GM04503 (cell line): ENCODE results near the gene ATP2A2.
"Not testable (repeated sequence)": the region's sequence is repeated elsewhere in the genome, so short reads cannot be mapped to it uniquely, and the experiment has no call there.

ENCODE experiments used
- DNase-seq: peaks from one replicate; pipeline ENCODE4 v3.0.0-alpha.2; 2012; ENCODE audit warnings: low read depth

The ATP2A2 gene

DNA sequence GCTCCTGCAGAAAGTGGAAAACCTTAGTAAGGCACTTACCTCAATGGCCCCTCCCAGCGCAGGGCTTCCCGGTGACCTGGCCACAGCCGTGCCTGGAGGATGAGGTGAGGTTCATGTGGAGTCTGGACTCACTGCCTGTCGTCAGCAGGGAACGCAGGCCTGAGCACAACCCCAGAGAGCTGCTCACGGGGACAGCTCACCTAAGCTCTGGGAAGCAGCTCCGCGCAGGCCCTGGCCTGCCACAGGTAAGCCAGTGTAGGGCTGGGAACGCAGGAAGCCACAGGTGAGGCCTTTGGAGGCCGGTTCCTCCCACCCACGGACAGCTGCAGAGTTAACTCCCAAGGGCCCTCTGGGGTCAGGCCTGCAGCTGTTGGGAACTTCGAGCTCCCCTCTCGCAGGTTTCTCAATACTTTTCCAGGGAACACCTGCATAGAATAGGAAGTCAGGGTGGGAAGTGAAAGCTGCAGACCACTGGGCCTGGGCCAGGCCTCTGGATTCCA lies 89.7 kb downstream of the ATP2A2 start:
- DNase-seq = no peak

DNA sequence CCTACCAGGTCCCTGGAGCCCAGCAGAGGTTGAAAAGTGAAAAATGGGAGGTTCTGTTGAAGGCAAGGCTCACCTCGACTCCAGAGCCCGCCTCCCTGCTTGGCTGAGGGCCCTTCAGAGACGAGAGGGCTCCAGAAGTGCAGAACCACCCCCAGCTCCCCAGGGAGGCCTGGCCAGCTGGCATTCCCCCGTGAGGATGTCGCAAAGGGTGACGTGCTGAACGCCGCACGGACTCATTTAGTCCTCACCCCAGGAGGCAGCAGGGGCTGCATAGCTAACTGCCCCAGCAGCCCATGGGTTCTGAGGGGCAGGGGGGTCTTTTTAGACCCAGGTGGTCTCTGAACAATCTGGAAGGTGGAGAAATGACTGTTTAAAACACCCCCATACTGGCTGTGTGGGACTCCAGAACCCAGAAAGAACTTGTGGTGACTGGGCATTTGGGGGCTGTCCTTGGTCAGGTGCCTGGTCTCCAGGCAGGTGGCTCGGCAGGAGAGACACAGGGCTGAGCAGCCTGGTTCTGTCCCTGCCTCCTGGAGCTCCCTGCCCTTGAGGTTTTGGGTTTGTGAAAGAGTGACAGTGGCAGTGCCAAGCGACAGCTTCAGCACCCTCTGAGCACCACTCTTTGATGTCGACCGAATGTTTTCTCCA lies 90.5 kb downstream of the ATP2A2 start:
- DNase-seq = no peak

DNA sequence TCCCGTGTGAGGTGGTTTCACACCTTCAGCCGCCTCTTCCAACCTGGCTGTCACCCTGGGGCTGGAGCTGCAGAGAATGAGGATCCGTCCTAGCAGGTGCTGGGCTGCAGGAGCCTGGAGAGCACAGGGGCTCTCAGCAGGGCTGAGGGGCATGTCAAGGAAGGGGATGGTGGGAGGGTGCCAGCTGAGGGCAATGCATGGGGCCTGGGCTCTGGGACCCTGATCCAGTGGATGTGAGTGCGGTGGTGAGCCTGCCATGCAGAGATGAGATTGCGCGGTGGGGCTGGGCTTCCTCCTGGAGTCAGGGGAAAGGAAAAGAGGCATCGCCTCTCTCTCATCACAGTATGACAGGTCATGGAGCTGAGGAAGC lies 91.0 kb downstream of the ATP2A2 start:
- DNase-seq = no peak

DNA sequence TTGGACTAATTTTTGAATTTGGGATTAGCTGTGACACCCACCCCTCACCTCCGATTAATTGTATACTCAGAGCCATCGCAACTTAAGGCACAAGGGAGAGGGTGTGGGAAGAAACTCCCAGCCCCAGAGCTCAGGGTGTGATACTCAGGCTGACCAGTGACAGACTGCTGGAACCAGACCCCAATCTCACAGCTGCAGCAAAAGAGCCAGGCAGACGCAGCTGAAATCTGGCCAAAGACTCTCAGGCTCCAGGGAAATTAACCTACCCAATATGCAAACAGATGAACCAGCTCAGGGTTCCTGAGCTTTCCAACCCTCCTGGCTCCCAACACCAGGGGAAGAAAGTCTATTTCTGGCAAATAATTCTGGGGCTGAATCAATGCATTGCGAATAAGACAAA lies 92.0 kb downstream of the ATP2A2 start:
- DNase-seq = no peak

DNA sequence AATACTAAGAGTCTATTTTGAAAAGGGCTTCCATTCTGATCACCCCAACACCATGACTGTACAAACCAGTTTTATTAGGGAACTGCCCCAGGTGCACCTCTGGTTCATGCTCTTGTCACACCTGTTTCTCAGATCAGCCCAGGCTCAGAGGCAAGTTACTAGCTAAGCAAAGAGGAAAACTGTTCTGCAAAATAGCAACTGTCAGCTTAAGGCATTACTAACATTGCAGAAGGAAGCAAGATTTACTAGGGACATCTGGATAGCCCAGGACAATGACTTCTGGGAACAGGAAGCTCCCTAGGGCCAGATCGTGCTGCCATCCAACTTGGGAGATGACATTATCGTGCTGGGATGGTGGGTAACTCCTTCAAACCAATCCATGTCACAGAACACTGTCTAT lies 92.4 kb downstream of the ATP2A2 start:
- DNase-seq = no peak

DNA sequence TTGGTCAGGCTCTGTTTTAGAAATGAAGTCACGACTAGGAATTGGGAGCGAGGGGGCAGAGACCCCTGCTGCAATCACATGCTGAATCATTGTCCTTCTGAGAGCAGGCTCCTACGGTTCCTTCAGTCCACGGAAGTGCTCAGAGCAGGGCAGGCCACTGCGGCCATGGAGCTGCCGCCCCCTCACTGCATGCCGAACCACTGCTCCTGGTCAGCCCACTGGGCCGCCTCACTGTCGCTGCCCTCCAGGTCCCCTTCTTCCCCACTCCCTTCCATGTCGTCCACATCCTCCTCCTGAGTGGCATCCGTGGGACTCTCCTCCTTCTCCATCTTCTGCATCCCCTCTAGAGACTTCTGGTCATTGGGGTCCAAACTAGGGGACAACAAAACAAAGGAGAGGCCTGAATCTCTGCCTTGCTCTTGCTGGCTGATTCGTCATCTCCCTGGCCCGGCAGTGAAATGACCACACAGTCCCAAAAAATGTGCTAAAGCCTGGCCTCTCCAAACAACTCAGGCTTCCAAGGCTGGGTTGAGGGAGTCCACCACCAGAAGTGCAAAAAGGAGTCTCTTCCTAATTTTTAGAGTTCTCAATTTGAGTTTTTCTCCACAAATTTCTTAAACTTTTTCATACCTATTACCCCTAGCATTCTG lies 93.0 kb downstream of the ATP2A2 start:
- DNase-seq = no peak

DNA sequence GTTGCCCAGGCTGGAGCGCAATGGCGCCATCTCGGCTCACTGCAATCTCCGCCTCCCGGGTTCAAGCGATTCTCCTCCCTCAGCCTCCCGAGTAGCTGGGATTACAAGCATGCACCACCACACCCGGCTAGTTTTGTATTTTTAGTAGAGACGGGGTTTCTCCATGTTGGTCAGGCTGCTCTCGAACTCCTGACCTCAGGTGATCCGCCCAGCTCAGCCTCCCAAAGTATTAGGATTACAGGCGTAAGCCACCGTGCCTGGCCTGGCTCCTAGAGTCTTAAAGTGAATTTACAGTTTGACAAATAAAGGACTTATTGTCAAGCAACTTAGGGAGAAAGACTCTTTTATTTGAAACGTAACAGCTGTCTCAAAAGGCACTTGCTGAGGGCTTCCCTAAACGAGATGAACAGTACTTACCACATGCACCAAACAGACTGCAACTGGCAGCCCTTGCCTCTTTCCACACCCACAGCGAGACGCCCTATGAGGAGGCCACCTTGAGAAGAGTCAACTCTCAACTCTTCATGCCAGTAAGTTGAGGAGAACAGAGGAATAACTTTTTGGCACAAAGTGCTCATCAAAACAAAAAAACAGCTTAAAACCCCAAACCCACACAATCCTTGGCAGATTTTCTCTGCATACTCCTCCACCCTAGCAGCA lies 97.2 kb downstream of the ATP2A2 start:
- DNase-seq = not testable (repeated sequence)

DNA sequence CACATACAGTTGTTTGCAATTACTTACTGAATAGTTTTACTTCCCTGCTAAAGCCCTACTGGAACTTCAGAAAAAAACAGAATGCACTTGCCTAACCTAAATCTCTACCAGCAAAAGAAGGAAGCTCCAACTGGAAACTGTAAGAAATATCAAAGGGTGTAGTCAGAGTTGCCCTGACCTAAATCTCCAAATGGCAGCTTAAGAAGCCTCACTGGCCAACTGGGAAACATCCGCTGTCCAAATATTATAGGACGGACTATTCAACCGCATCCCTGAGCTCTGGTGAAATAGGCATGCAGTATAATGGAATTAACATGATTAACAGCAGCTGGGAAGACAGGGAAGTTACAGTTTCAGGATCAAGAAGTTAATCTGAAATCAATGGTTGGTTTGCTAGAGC lies 98.2 kb downstream of the ATP2A2 start:
- no peak for DNase-seq

DNA sequence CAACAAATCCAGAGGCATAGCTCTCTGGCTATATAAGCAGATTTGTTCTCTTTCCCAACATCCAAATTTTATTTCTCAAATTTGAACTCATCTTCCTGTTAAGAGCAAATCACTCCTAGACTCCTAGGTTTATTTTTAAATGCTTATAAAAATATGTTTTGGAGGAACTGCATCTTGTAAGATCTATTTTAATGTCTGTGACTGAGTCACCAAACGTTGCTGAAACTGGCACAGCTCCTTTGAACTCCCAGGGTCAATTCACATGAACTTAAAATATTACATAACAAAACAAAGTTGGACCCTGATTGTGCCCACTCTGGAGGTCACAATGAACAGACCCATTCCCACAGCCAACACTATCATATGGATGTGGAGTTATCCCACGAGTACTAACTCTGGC lies 98.6 kb downstream of the ATP2A2 start:
- no peak for DNase-seq

DNA sequence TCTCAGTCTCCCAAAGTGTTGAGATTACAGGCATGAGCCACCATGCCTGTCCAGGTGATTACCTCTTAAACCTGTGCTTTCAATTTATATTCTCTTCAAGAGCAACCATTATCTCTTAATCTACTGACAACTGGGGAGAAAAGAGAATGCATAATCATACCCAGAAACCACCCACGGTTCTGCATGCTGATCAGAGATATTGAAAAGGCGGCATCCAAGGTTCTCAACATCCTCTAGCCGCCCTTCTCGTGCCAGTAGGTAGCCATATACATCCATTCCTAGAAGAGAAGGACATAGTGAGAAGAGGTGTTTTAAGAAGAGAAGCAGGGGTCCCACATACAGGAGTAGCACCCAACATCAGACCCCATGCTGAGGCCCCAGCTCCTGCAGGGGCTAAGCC lies 101.6 kb downstream of the ATP2A2 start:
- DNase-seq = no peak
